ENCODE measurements around the gene MIEN1.

DNA sequence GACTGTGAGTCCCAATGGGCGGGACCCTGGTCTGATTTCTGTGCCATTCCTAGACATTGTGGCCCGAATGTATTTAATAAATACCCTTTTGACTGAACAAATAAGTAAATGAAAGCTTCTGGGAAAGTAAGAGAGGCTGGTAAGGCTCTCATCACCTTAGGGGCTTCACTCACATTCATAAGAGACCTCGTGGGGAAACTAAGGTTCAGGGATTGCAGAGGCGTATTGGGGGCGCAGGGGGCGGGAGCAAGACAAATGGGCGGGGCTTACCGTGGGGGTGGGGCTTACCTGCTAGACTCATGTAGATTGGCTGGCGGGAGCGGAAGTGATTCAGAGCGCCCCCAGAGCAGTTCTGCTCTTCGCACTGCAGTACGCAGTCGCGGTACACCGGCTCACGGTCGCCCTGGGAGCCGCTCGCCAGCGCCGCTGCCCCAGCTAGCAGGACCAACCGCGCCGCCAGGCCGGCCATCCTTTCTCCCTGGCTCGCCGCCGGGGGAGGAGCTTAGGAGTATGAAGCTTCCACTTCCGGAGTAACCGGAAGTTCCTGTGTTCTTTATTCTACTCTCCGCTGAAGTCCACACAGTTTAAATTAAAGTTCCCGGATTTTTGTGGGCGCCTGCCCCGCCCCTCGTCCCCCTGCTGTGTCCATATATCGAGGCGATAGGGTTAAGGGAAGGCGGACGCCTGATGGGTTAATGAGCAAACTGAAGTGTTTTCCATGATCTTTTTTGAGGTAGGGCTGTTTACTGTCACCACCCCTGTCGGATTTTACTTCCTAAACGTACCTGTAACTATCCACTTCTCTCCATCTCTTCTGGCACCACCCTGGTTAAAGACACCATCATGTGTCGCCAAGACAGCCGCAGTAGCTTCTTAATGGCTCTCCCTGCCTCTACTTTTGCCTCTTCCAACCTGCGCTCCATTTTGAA is 42.5 kb downstream of the MIEN1 start, which contains the start of gene PGAP3:
- TF ChIP-seq POLR2A (IDR thresholded peaks at IDR 0.05) (peak in 3 of 4 donors; percentile 32 to 66 (median 51)), CTCF (IDR thresholded peaks at IDR 0.05) (peak in 1 of 6 experiments; percentile 13), POLR2AphosphoS5 (IDR thresholded peaks at IDR 0.05) (peak; percentile 54 to 64), EP300 (IDR thresholded peaks at IDR 0.05) (no peak)

Data from upper lobe of left lung (tissue), 4 donors.